ENCODE measurements around the gene MUC4. TPM values are rescaled to one million over a fixed set of nuclear protein-coding genes. Genes with fewer than 3 reads are reported as not detected.
A peak's percentile ranks its signal among the peaks of the same experiment; 100 is the strongest.
"Not testable (repeated sequence)": the region's sequence is repeated elsewhere in the genome, so short reads cannot be mapped to it uniquely, and the experiment has no call there.

Gene MUC4
- total RNA-seq, 2 experiments from 2014 or later: 0.03 to 0.26 TPM

GRCh38 chr3:195754906-195755305, 56.8 kb downstream of the MUC4 start:
- Mint-ChIP-seq H3K27me3 (peaks cover 30% of the 10 kb centered on the region), H3K36me3 (no peaks in the 10 kb centered on the region), H3K9me3 (ENCODE audit: low read depth) (no peaks in the 10 kb centered on the region), H3K27ac (no peak overlapping the region), H3K4me3 (no peak overlapping the region), H3K4me1 (peaks cover 17% of the 10 kb centered on the region)
- DNase-seq (no peak), ATAC-seq (no peak)
- CTCF ChIA-PET: interaction anchor here (1.2 kb wide), 1 partner anchor 95 kb away, joined by 4 read pairs; no protein-coding TSS in a partner anchor

GRCh38 chr3:195754141-195754540, 57.6 kb downstream of the MUC4 start:
- peaks cover 17% of the 10 kb centered on the region for H3K4me1 Mint-ChIP-seq
- H3K4me3 Mint-ChIP-seq: no peak overlapping the region
- ATAC-seq: no peak
- CTCF ChIA-PET: interaction anchor here (2.1 kb wide), 1 partner anchor 96 kb away, joined by 5 read pairs; no protein-coding TSS in a partner anchor
- H3K9me3 Mint-ChIP-seq (ENCODE audit: low read depth): no peaks in the 10 kb centered on the region
- DNase-seq: no peak
- peaks cover 22% of the 10 kb centered on the region for H3K27me3 Mint-ChIP-seq
- no peak overlapping the region for H3K27ac Mint-ChIP-seq
- no peaks in the 10 kb centered on the region for H3K36me3 Mint-ChIP-seq

GRCh38 chr3:195753581-195753980, 58.1 kb downstream of the MUC4 start:
- H3K9me3 Mint-ChIP-seq (ENCODE audit: low read depth): no peaks in the 10 kb centered on the region
- peaks cover 22% of the 10 kb centered on the region for H3K4me1 Mint-ChIP-seq
- no peaks in the 10 kb centered on the region for H3K36me3 Mint-ChIP-seq
- no peak for DNase-seq
- no peak for ATAC-seq
- peaks cover 22% of the 10 kb centered on the region for H3K27me3 Mint-ChIP-seq
- no peak overlapping the region for H3K27ac Mint-ChIP-seq
- H3K4me3 Mint-ChIP-seq: no peak overlapping the region
- CTCF ChIA-PET: interaction anchor here (2.1 kb wide), 1 partner anchor 96 kb away, joined by 5 read pairs; no protein-coding TSS in a partner anchor

GRCh38 chr3:195752546-195753331, 59.0 kb downstream of the MUC4 start:
- CTCF ChIA-PET: interaction anchor here (2.1 kb wide), 1 partner anchor 97 kb away, joined by 5 read pairs; no protein-coding TSS in a partner anchor
- no peaks in the 10 kb centered on the region for H3K9me3 Mint-ChIP-seq (ENCODE audit: low read depth)
- ATAC-seq: no peak

GRCh38 chr3:195752066-195752465, 59.7 kb downstream of the MUC4 start:
- H3K4me1 Mint-ChIP-seq: peaks cover 26% of the 10 kb centered on the region
- peaks cover 18% of the 10 kb centered on the region for H3K27me3 Mint-ChIP-seq
- H3K36me3 Mint-ChIP-seq: no peaks in the 10 kb centered on the region
- CTCF ChIA-PET: no interaction called here
- no peaks in the 10 kb centered on the region for H3K9me3 Mint-ChIP-seq (ENCODE audit: low read depth)
- no peak overlapping the region for H3K27ac Mint-ChIP-seq
- H3K4me3 Mint-ChIP-seq: no peak overlapping the region
- ATAC-seq (no peak), DNase-seq (no peak)

More at GRCh38 chr3:195752546-195753331, 59.0 kb downstream of the MUC4 start:
- Mint-ChIP-seq H3K4me3 (no peak overlapping the region), H3K27ac (peak overlapping the region; percentile 27), H3K36me3 (no peaks in the 10 kb centered on the region), H3K27me3 (peaks cover 19% of the 10 kb centered on the region), H3K4me1 (peaks cover 25% of the 10 kb centered on the region)
- DNase-seq: no peak

GRCh38 chr3:195751560-195751959, 60.2 kb downstream of the MUC4 start:
- Mint-ChIP-seq H3K36me3 (no peaks in the 10 kb centered on the region), H3K4me1 (peaks cover 24% of the 10 kb centered on the region), H3K27ac (no peak overlapping the region), H3K9me3 (ENCODE audit: low read depth) (no peaks in the 10 kb centered on the region), H3K27me3 (peaks cover 16% of the 10 kb centered on the region), H3K4me3 (no peak overlapping the region)
- DNase-seq: no peak
- ATAC-seq: no peak
- CTCF ChIA-PET: interaction anchor here (1.6 kb wide), 1 partner anchor 99 kb away, joined by 3 read pairs; no protein-coding TSS in a partner anchor

- H3K4me1 Mint-ChIP-seq: peaks cover 21% of the 10 kb centered on the region
- CTCF ChIA-PET: interaction anchor here (1.6 kb wide), 1 partner anchor 99 kb away, joined by 3 read pairs; no protein-coding TSS in a partner anchor
- DNase-seq (no peak), ATAC-seq (no peak)
- H3K27ac Mint-ChIP-seq: no peak overlapping the region
- no peaks in the 10 kb centered on the region for H3K36me3 Mint-ChIP-seq
- H3K4me3 Mint-ChIP-seq: no peak overlapping the region
- H3K27me3 Mint-ChIP-seq: peaks cover 14% of the 10 kb centered on the region
- no peaks in the 10 kb centered on the region for H3K9me3 Mint-ChIP-seq (ENCODE audit: low read depth)
Measured at GRCh38 chr3:195750797-195751520, 60.8 kb downstream of the MUC4 start.

GRCh38 chr3:195749101-195749500, 62.6 kb downstream of the MUC4 start:
- H3K27ac Mint-ChIP-seq; H3K9me3 Mint-ChIP-seq (ENCODE audit: low read depth); DNase-seq; H3K4me3 Mint-ChIP-seq; H3K36me3 Mint-ChIP-seq; ATAC-seq: not testable (repeated sequence)
- Mint-ChIP-seq H3K27me3 (peaks cover 23% of the 10 kb centered on the region), H3K4me1 (peaks cover 17% of the 10 kb centered on the region)
- CTCF ChIA-PET: interaction anchor here (0.7 to 1.6 kb wide), 2 partner anchors 101 to 146 kb away, joined by 3 to 6 read pairs; no protein-coding TSS in a partner anchor

- peaks cover 17% of the 10 kb centered on the region for H3K4me1 Mint-ChIP-seq
- CTCF ChIA-PET: interaction anchor here (0.7 to 1.6 kb wide), 3 partner anchors 29 to 146 kb away, joined by 3 to 6 read pairs (median 3); no protein-coding TSS in a partner anchor
- H3K4me3 Mint-ChIP-seq: no peak overlapping the region
- H3K36me3 Mint-ChIP-seq: no peaks in the 10 kb centered on the region
- ATAC-seq: no peak
- peaks cover 24% of the 10 kb centered on the region for H3K27me3 Mint-ChIP-seq
- DNase-seq: no peak
- no peaks in the 10 kb centered on the region for H3K9me3 Mint-ChIP-seq (ENCODE audit: low read depth)
- no peak overlapping the region for H3K27ac Mint-ChIP-seq
Measured at GRCh38 chr3:195748661-195749060, 63.1 kb downstream of the MUC4 start.

GRCh38 chr3:195746751-195747150, 65.0 kb downstream of the MUC4 start:
- Mint-ChIP-seq H3K27ac (no peak overlapping the region), H3K4me1 (peaks cover 11% of the 10 kb centered on the region), H3K27me3 (peaks cover 34% of the 10 kb centered on the region), H3K9me3 (ENCODE audit: low read depth) (no peaks in the 10 kb centered on the region), H3K36me3 (no peaks in the 10 kb centered on the region), H3K4me3 (no peak overlapping the region)
- ATAC-seq (no peak), DNase-seq (no peak)
- CTCF ChIA-PET: interaction anchor here (1.0 to 2.6 kb wide), 3 partner anchors 17 to 104 kb away, joined by 4 to 9 read pairs (median 7); no protein-coding TSS in a partner anchor

- Mint-ChIP-seq H3K36me3 (no peaks in the 10 kb centered on the region), H3K27ac (no peak overlapping the region), H3K4me1 (peaks cover 11% of the 10 kb centered on the region), H3K27me3 (peaks cover 34% of the 10 kb centered on the region), H3K9me3 (ENCODE audit: low read depth) (no peaks in the 10 kb centered on the region), H3K4me3 (no peak overlapping the region)
- no peak for ATAC-seq
- no peak for DNase-seq
- CTCF ChIA-PET: interaction anchor here (2.6 kb wide), 1 partner anchor 19 kb away, joined by 9 read pairs; no protein-coding TSS in a partner anchor
Measured at GRCh38 chr3:195746346-195746745, 65.4 kb downstream of the MUC4 start.

- no peak overlapping the region for H3K4me3 Mint-ChIP-seq
- CTCF ChIA-PET: interaction anchor here (1.5 to 2.6 kb wide), 2 partner anchors 17 to 105 kb away, joined by 4 to 9 read pairs; no protein-coding TSS in a partner anchor
- DNase-seq: no peak
- no peak for ATAC-seq
- peaks cover 11% of the 10 kb centered on the region for H3K4me1 Mint-ChIP-seq
- peaks cover 40% of the 10 kb centered on the region for H3K27me3 Mint-ChIP-seq
- no peaks in the 10 kb centered on the region for H3K9me3 Mint-ChIP-seq (ENCODE audit: low read depth)
- no peak overlapping the region for H3K27ac Mint-ChIP-seq
- H3K36me3 Mint-ChIP-seq: no peaks in the 10 kb centered on the region
Measured at GRCh38 chr3:195744437-195744836, 67.3 kb downstream of the MUC4 start.

GRCh38 chr3:195739561-195740111, 72.1 kb downstream of the MUC4 start:
- Mint-ChIP-seq H3K4me3 (no peak overlapping the region), H3K27me3 (peaks cover 26% of the 10 kb centered on the region), H3K36me3 (no peaks in the 10 kb centered on the region), H3K4me1 (no peaks in the 10 kb centered on the region), H3K27ac (no peak overlapping the region), H3K9me3 (ENCODE audit: low read depth) (no peaks in the 10 kb centered on the region)
- DNase-seq (no peak), ATAC-seq (no peak)
- CTCF ChIA-PET: interaction anchor here (1.9 kb wide), 1 partner anchor 111 kb away, joined by 6 read pairs; no protein-coding TSS in a partner anchor

All from activated CD8-positive, alpha-beta memory T cell treated with anti-CD3 and anti-CD28 coated beads, Interleukin-2, amount 10 ng/mL, durations not matched to agents 7 days and 5 days (primary cell).